Mesodermal cell (in vitro differentiated cells): ENCODE results near the gene CST9L.
"Not testable (repeated sequence)": the region's sequence is repeated elsewhere in the genome, so short reads cannot be mapped to it uniquely, and the experiment has no call there.

ENCODE experiments used
- H3K27ac ChIP-seq: 2 replicates; pipeline ENCODE4 v1.7.0; 2013; ENCODE audit warnings: mild to moderate bottlenecking, low read depth, low read length, moderate library complexity; ENCODE audit not compliant: severe bottlenecking
- H3K36me3 ChIP-seq: 2 replicates; pipeline ENCODE4 v1.7.1; 2013; ENCODE audit warnings: mild to moderate bottlenecking, low read length, moderate library complexity; ENCODE audit not compliant: control insufficient read depth, insufficient read depth
- H3K4me1 ChIP-seq: one replicate; pipeline ENCODE4 v1.7.1; 2013; ENCODE audit warnings: mild to moderate bottlenecking, low read length; ENCODE audit not compliant: insufficient read depth, control insufficient read depth, poor library complexity, severe bottlenecking
- H3K4me3 ChIP-seq: 2 replicates; pipeline ENCODE4 v1.7.0; 2013; ENCODE audit warnings: low read length, control low read depth, mild to moderate bottlenecking; ENCODE audit not compliant: insufficient read depth, poor library complexity, severe bottlenecking; ENCODE audit errors: extremely low read depth
- H3K9me3 ChIP-seq: 2 replicates; pipeline ENCODE4 v1.7.1; 2013; ENCODE audit warnings: mild to moderate bottlenecking, low read length, moderate library complexity; ENCODE audit not compliant: control insufficient read depth
- WGBS, 2 experiments: methylation state at CpG; one replicate each; pipeline ENCODE4 v1.1.5; 2013; ENCODE audit warnings: missing lambda C conversion rate in 2 of 2; ENCODE audit not compliant: insufficient coverage in 2 of 2; 5-methylcytosine and 5-hydroxymethylcytosine counted together

CST9L gene

GRCh38 chr20:23585808-23586734 is 17.8 kb upstream of the CST9L start:
- no peak overlapping the region for H3K4me3 ChIP-seq
- H3K4me1 ChIP-seq: peaks cover 3% of the 10 kb centered on the region
- no peaks in the 10 kb centered on the region for H3K9me3 ChIP-seq
- WGBS, 2 experiments: 82 to 100% methylated on average over 2 of the region's 5 CpGs
- H3K36me3 ChIP-seq: no peaks in the 10 kb centered on the region
- no peak overlapping the region for H3K27ac ChIP-seq

DNA sequence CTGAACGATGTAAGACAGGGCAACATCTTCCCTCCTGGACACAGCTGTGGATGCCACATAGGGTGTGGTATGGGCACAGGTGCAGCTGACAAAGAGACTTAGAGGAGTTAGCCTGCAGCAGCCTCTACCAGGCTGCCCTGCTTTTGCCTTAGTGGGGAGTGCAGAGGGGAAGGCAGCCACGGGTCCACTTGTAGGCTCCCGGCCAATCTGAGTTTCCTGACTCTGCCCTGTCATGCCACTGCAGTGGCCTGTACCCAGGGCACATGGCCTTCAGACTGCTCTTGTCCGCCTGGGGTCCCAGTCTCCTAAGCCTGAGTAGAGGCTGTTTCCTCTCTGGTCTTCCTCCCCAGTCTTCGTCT is 17.1 kb upstream of the CST9L start:
- Histone ChIP-seq H3K36me3 (no peaks in the 10 kb centered on the region), H3K9me3 (no peaks in the 10 kb centered on the region), H3K4me3 (no peak overlapping the region), H3K4me1 (peaks cover 3% of the 10 kb centered on the region), H3K27ac (no peak overlapping the region)
- WGBS, 2 experiments: 85 to 93% methylated on average over 3 to 4 of the region's 5 CpGs

DNA sequence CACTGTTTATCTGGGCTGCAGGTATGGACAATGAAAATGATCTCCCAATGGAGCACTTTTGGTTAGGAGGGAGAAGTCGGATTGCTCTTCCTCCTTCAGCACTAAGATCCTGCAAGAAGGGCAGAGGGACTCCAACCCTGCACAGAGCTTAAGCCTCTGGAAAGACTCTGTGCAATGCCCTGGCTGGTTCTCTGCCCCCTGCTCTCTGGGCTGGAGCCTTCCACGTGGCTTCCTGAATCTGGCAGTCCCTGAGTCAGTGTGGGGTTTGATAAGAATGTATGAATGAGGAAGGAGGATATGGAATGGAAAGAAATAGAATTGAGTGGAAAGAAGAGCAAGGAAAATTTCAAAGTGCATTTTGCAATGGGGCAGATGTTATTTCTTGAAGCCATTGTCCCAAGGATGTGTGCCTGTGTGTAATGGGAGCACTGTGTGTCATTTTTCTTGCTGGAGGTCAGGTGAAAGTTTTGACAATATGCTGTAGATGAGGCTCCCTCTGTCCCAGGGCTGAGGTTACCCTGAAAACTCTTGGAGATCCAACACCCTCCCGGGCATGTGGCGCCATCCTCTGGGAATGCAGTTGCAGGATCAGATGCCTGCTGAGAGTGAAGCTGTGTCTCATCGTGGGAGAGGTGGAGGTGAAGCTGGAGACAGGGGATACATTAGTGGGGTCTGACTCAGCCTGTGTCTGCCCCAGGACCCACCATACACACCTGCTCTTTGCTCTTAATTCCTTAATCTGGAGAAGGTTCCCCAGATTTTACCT is 16.3 kb upstream of the CST9L start:
- no peaks in the 10 kb centered on the region for H3K36me3 ChIP-seq
- H3K4me3 ChIP-seq: no peak overlapping the region
- H3K9me3 ChIP-seq: no peaks in the 10 kb centered on the region
- no peak overlapping the region for H3K27ac ChIP-seq
- H3K4me1 ChIP-seq: peaks cover 3% of the 10 kb centered on the region
- 80 to 83% methylated on average over 2 to 3 of the region's 5 CpGs for WGBS, 2 experiments

GRCh38 chr20:23583526-23583925 is 15.2 kb upstream of the CST9L start:
- no peak overlapping the region for H3K4me3 ChIP-seq
- H3K9me3 ChIP-seq: no peaks in the 10 kb centered on the region
- H3K36me3 ChIP-seq: no peaks in the 10 kb centered on the region
- no peak overlapping the region for H3K27ac ChIP-seq
- H3K4me1 ChIP-seq: peaks cover 3% of the 10 kb centered on the region

GRCh38 chr20:23582293-23582692 is 14.0 kb upstream of the CST9L start:
- H3K36me3 ChIP-seq: no peaks in the 10 kb centered on the region
- no peaks in the 10 kb centered on the region for H3K9me3 ChIP-seq
- WGBS, 2 experiments: 92 to 100% methylated on average over 1 of the region's 1 CpG
- peaks cover 3% of the 10 kb centered on the region for H3K4me1 ChIP-seq
- no peak overlapping the region for H3K27ac ChIP-seq
- no peak overlapping the region for H3K4me3 ChIP-seq

DNA sequence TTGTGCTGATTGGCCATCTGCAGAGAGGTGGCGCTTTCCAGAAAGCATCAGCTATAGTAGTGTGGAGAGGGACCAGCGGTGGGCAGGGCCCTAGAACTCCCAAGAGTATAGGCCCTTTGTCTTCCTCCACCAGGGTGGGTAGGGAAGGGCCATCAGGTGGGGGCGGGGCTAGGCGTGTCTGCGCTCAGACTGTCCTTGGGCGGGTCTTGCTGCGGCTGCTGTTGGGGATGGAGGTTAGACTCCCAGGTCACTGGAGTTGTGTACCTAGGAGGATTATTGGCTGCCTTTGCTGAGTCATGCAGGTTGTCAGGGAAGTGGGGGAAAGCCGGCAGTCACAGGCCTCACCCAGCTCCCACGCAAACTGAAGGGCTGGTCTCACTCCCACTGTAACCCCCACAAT is 13.5 kb upstream of the CST9L start:
- not testable (repeated sequence) for H3K36me3 ChIP-seq, H3K27ac ChIP-seq, H3K4me1 ChIP-seq, H3K4me3 ChIP-seq, H3K9me3 ChIP-seq
- 98 to 100% methylated on average over 2 to 6 of the region's 9 CpGs for WGBS, 2 experiments

GRCh38 chr20:23574977-23575376 is 6.7 kb upstream of the CST9L start:
- Histone ChIP-seq H3K36me3 (no peaks in the 10 kb centered on the region), H3K4me3 (no peak overlapping the region), H3K27ac (no peak overlapping the region), H3K4me1 (no peaks in the 10 kb centered on the region), H3K9me3 (no peaks in the 10 kb centered on the region)

GRCh38 chr20:23570178-23570760 is 2.0 kb upstream of the CST9L start:
- no peaks in the 10 kb centered on the region for H3K9me3 ChIP-seq
- no peaks in the 10 kb centered on the region for H3K4me1 ChIP-seq
- WGBS, 2 experiments: 80 to 96% methylated on average over 1 to 2 of the region's 2 CpGs
- no peak overlapping the region for H3K27ac ChIP-seq
- no peak overlapping the region for H3K4me3 ChIP-seq
- H3K36me3 ChIP-seq: no peaks in the 10 kb centered on the region

GRCh38 chr20:23569570-23569969 is 1.3 kb upstream of the CST9L start:
- no peak overlapping the region for H3K4me3 ChIP-seq
- no peaks in the 10 kb centered on the region for H3K9me3 ChIP-seq
- H3K36me3 ChIP-seq: no peaks in the 10 kb centered on the region
- H3K27ac ChIP-seq: no peak overlapping the region
- H3K4me1 ChIP-seq: no peaks in the 10 kb centered on the region
- 83% methylated on average over 1 of the region's 1 CpG; no CpG with 5 or more reads in 1 of the 2 experiments for WGBS, 2 experiments

DNA sequence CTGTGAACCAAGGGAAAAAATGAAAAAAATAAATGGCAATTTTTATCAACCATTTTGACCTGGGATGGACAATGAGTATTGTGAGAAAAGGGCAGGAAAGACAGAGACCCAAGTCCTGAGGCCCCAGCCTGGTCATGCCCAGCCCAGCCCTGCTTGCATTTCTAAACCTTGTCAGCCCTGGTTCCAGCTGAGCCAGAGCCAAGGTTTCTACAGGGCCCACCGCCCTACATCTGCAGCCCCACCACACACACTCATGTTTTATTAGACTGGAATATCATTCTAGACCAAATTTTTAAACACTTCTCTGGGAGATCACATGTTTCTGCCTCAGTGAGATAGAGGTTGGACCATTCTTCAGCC is 667 bp upstream of the CST9L start:
- Histone ChIP-seq H3K4me1 (no peaks in the 10 kb centered on the region), H3K9me3 (no peaks in the 10 kb centered on the region), H3K27ac (no peak overlapping the region), H3K36me3 (no peaks in the 10 kb centered on the region), H3K4me3 (no peak overlapping the region)
- no CpG with 5 or more reads among the region's 1 CpG for WGBS, 2 experiments
